Naive B cell (primary cell): Measurements from ENCODE around the gene SSRP1. TPM values are rescaled to one million over a fixed set of nuclear protein-coding genes. Genes with fewer than 3 reads are reported as not detected.
"Not testable (repeated sequence)": the region's sequence is repeated elsewhere in the genome, so short reads cannot be mapped to it uniquely, and the experiment has no call there.

Experiments used
- ATAC-seq, 2 donors: fragments of 150-1000 bp; cut with Tn5 transposase; 2 replicates each; pipeline ENCODE4 v1.10.0; 2021; ENCODE audit warnings: low read depth in 2 of 2, mild to moderate bottlenecking in 2 of 2, moderate library complexity in 2 of 2
- DNase-seq: peaks from one replicate; pipeline ENCODE4 v3.0.0; 2022
- H3K27ac Mint-ChIP-seq, 6 donors: one replicate each; pipeline ENCODE4 v1.8.0; 2020 to 2022; ENCODE audit warnings: mild to moderate bottlenecking in 6 of 6, mixed read lengths in 6 of 6, moderate library complexity in 5 of 6, inconsistent platforms in 2 of 6
- H3K27me3 Mint-ChIP-seq, 3 donors: one replicate each; pipeline ENCODE4 v1.8.0; 2021 to 2022; ENCODE audit warnings: mixed read lengths in 3 of 3, mild to moderate bottlenecking in 1 of 3
- H3K36me3 Mint-ChIP-seq, 2 donors: one replicate each; pipeline ENCODE4 v1.8.0; 2020 to 2022; ENCODE audit warnings: mixed read lengths in 2 of 2, inconsistent platforms in 1 of 2, mild to moderate bottlenecking in 1 of 2
- H3K4me1 Mint-ChIP-seq, 3 donors: one replicate each; pipeline ENCODE4 v1.8.0; 2020 to 2022; ENCODE audit warnings: mixed read lengths in 3 of 3, inconsistent platforms in 1 of 3, mild to moderate bottlenecking in 1 of 3, moderate library complexity in 1 of 3
- H3K4me3 Mint-ChIP-seq, 8 donors: one replicate each; pipeline ENCODE4 v1.8.0; 2020 to 2022; ENCODE audit warnings: mild to moderate bottlenecking in 8 of 8, mixed read lengths in 8 of 8, moderate library complexity in 8 of 8, inconsistent platforms in 2 of 8
- H3K9me3 Mint-ChIP-seq, 7 donors: one replicate each; pipeline ENCODE4 v1.8.0; 2020 to 2022; ENCODE audit warnings: mixed read lengths in 7 of 7, mild to moderate bottlenecking in 5 of 7, inconsistent platforms in 2 of 7, moderate library complexity in 1 of 7
- polyA plus RNA-seq, 6 donors: library from polyadenylated mRNA; unstranded; fragments of 300-500 nt; fragmentation: Illumina TruSeq; gene quantifications; one replicate each; pipeline ENCODE4 v1.2.3, GENCODE V29; 2021; ENCODE audit warnings: low read depth in 6 of 6

SSRP1 gene
- polyA plus RNA-seq, 6 donors from 2014 or later, result 22.7 to 39.6 (median 32.8) TPM

GRCh38 chr11:57341250-57341808 lies 5.6 kb upstream of the SSRP1 start:
- Mint-ChIP-seq H3K36me3 (no peaks in the 10 kb centered on the region), H3K4me3 (no peak overlapping the region), H3K4me1 (peaks cover 1 to 12% (median 7%) of the 10 kb centered on the region in 3 donors), H3K27ac (peak overlapping the region in 1 of 6 donors; percentile 88), H3K9me3 (no peaks in the 10 kb centered on the region), H3K27me3 (peaks cover 4 to 9% (median 6%) of the 10 kb centered on the region in 3 donors)
- ATAC-seq, result no peak
- no peak for DNase-seq

GRCh38 chr11:57340039-57340615 lies 4.4 kb upstream of the SSRP1 start:
- Mint-ChIP-seq H3K9me3 (no peaks in the 10 kb centered on the region), H3K27me3 (peaks cover 4 to 9% (median 6%) of the 10 kb centered on the region in 3 donors), H3K4me1 (peaks cover 6 to 12% (median 10%) of the 10 kb centered on the region in 3 donors), H3K4me3 (no peak overlapping the region), H3K27ac (no peak overlapping the region), H3K36me3 (no peaks in the 10 kb centered on the region)
- DNase-seq, result no peak
- ATAC-seq, result no peak

- no peaks in the 10 kb centered on the region for H3K9me3 Mint-ChIP-seq
Measured at GRCh38 chr11:57339328-57339727, 3.6 kb upstream of the SSRP1 start.

GRCh38 chr11:57338142-57338541 lies 2.5 kb upstream of the SSRP1 start, which contains the start of gene P2RX3:
Gene P2RX3 (plus strand): TSS chr11:57338352. CDS start chr11:57338551, 199 bp downstream.
- Mint-ChIP-seq H3K4me1 (peaks cover 18 to 30% (median 30%) of the 10 kb centered on the region in 3 donors), H3K27ac (peak within 1 kb of the TSS in 2 of 6 donors; percentile 37 to 42), H3K4me3 (peak within 1 kb of the TSS in 5 of 8 donors; percentile 25 to 84 (median 43)), H3K27me3 (peaks cover 4 to 9% (median 6%) of the 10 kb centered on the region in 3 donors), H3K36me3 (no peaks in the 10 kb centered on the region), H3K9me3 (no peaks in the 10 kb centered on the region)
- no peak for ATAC-seq
- DNase-seq, result no peak

More at GRCh38 chr11:57339328-57339727, 3.6 kb upstream of the SSRP1 start:
- Mint-ChIP-seq H3K36me3 (no peaks in the 10 kb centered on the region), H3K27me3 (peaks cover 4 to 9% (median 6%) of the 10 kb centered on the region in 3 donors), H3K4me1 (peaks cover 13 to 20% (median 18%) of the 10 kb centered on the region in 3 donors), H3K27ac (no peak overlapping the region), H3K4me3 (no peak overlapping the region)
- ATAC-seq (no peak), DNase-seq (no peak)

GRCh38 chr11:57336856-57337255 lies 1.2 kb upstream of the SSRP1 start:
- H3K4me1 Mint-ChIP-seq, result peaks cover 18 to 32% (median 30%) of the 10 kb centered on the region in 3 donors
- DNase-seq, ATAC-seq, H3K27me3 Mint-ChIP-seq, H3K9me3 Mint-ChIP-seq, H3K36me3 Mint-ChIP-seq: not testable (repeated sequence)
- H3K4me3 Mint-ChIP-seq, result peak overlapping the region in 5 of 8 donors; percentile 84 to 98 (median 95)
- H3K27ac Mint-ChIP-seq, result peak overlapping the region in 3 of 6 donors; percentile 63 to 99 (median 97)

GRCh38 chr11:57336111-57336666 lies 497 bp upstream of the SSRP1 start:
- Mint-ChIP-seq H3K4me3 (peak overlapping the region; percentile 84 to 98 (median 95)), H3K27me3 (peaks cover 4 to 9% (median 6%) of the 10 kb centered on the region in 3 donors), H3K27ac (peak overlapping the region; percentile 96 to 99 (median 98)), H3K9me3 (no peaks in the 10 kb centered on the region), H3K4me1 (peaks cover 18 to 32% (median 30%) of the 10 kb centered on the region in 3 donors), H3K36me3 (peaks cover 5 to 7% of the 10 kb centered on the region in 2 donors)
- DNase-seq (no peak), ATAC-seq (peak; percentile 2 to 4)

GRCh38 chr11:57335023-57335342 lies 709 bp downstream of the SSRP1 start:
- peaks cover 18 to 32% (median 30%) of the 10 kb centered on the region in 3 donors for H3K4me1 Mint-ChIP-seq
- peak; percentile 4 for DNase-seq
- peaks cover 7 to 17% of the 10 kb centered on the region in 2 donors for H3K36me3 Mint-ChIP-seq
- ATAC-seq, result no peak
- no peaks in the 10 kb centered on the region for H3K27me3 Mint-ChIP-seq
- H3K4me3 Mint-ChIP-seq, result peak overlapping the region; percentile 84 to 98 (median 95)
- peak overlapping the region; percentile 90 to 99 (median 96) for H3K27ac Mint-ChIP-seq
- H3K9me3 Mint-ChIP-seq, result no peaks in the 10 kb centered on the region

GRCh38 chr11:57332694-57333440 lies 2.8 kb downstream of the SSRP1 start:
- peaks cover 11 to 31% of the 10 kb centered on the region in 2 donors for H3K36me3 Mint-ChIP-seq
- no peaks in the 10 kb centered on the region for H3K27me3 Mint-ChIP-seq
- H3K9me3 Mint-ChIP-seq, result no peaks in the 10 kb centered on the region
- no peak for DNase-seq
- peak overlapping the region in 1 of 6 donors; percentile 32 for H3K27ac Mint-ChIP-seq
- H3K4me3 Mint-ChIP-seq, result peak overlapping the region in 3 of 8 donors; percentile 41 to 84 (median 47)
- peaks cover 18 to 33% (median 32%) of the 10 kb centered on the region in 3 donors for H3K4me1 Mint-ChIP-seq
- no peak for ATAC-seq

GRCh38 chr11:57331720-57332119 lies 4.0 kb downstream of the SSRP1 start:
- Mint-ChIP-seq H3K4me1 (peaks cover 18 to 34% (median 32%) of the 10 kb centered on the region in 3 donors), H3K36me3 (peaks cover 20 to 39% of the 10 kb centered on the region in 2 donors), H3K27ac (peak overlapping the region in 3 of 6 donors; percentile 9 to 78 (median 16)), H3K27me3 (no peaks in the 10 kb centered on the region), H3K4me3 (peak overlapping the region in 2 of 8 donors; percentile 15 to 71), H3K9me3 (no peaks in the 10 kb centered on the region)
- DNase-seq (no peak), ATAC-seq (no peak)

GRCh38 chr11:57330029-57330428 lies 5.7 kb downstream of the SSRP1 start:
- Mint-ChIP-seq H3K36me3 (peaks cover 20 to 39% of the 10 kb centered on the region in 2 donors), H3K4me1 (peaks cover 22 to 39% (median 34%) of the 10 kb centered on the region in 3 donors), H3K9me3 (no peaks in the 10 kb centered on the region), H3K27ac (peak overlapping the region in 2 of 6 donors; percentile 24 to 69), H3K4me3 (peak overlapping the region in 2 of 8 donors; percentile 25 to 69), H3K27me3 (no peaks in the 10 kb centered on the region)
- no peak for ATAC-seq
- DNase-seq, result no peak

- Mint-ChIP-seq H3K36me3 (peaks cover 20 to 39% of the 10 kb centered on the region in 2 donors), H3K27ac (peak overlapping the region in 2 of 6 donors; percentile 31 to 61), H3K4me3 (peak overlapping the region in 3 of 8 donors; percentile 12 to 92 (median 66)), H3K9me3 (no peaks in the 10 kb centered on the region), H3K4me1 (peaks cover 15 to 34% (median 25%) of the 10 kb centered on the region in 3 donors), H3K27me3 (no peaks in the 10 kb centered on the region)
- DNase-seq, result no peak
- no peak for ATAC-seq
Measured at GRCh38 chr11:57327721-57328120, 8.0 kb downstream of the SSRP1 start.

GRCh38 chr11:57325735-57326048 lies 10.0 kb downstream of the SSRP1 start:
- H3K9me3 Mint-ChIP-seq, result no peaks in the 10 kb centered on the region
- peak overlapping the region; percentile 84 to 98 (median 95) for H3K27ac Mint-ChIP-seq
- no peak for ATAC-seq
- peaks cover 15 to 34% (median 25%) of the 10 kb centered on the region in 3 donors for H3K4me1 Mint-ChIP-seq
- H3K4me3 Mint-ChIP-seq, result peak overlapping the region; percentile 87 to 97 (median 93)
- H3K27me3 Mint-ChIP-seq, result no peaks in the 10 kb centered on the region
- no peak for DNase-seq
- peaks cover 13 to 29% of the 10 kb centered on the region in 2 donors for H3K36me3 Mint-ChIP-seq
